ENCODE data around the gene HYAL1.

Gene HYAL1

GRCh38 chr3:50260027-50260941 is 43.1 kb downstream of the HYAL1 start:
- DNase-seq (ENCODE audit: low spot score): peak; percentile 92

GRCh38 chr3:50259432-50260026 is 43.8 kb downstream of the HYAL1 start:
- no peak for DNase-seq (ENCODE audit: low spot score)

GRCh38 chr3:50258979-50259378 is 44.4 kb downstream of the HYAL1 start:
- no peak for DNase-seq (ENCODE audit: low spot score)

GRCh38 chr3:50258029-50258680 is 45.2 kb downstream of the HYAL1 start:
- no peak for DNase-seq (ENCODE audit: low spot score)

GRCh38 chr3:50256978-50257890 is 46.1 kb downstream of the HYAL1 start:
- peak; percentile 27 for DNase-seq (ENCODE audit: low spot score)

GRCh38 chr3:50255251-50255615 is 48.1 kb downstream of the HYAL1 start:
- DNase-seq (ENCODE audit: low spot score): no peak

- peak; percentile 40 for DNase-seq (ENCODE audit: low spot score)
Observed at GRCh38 chr3:50254577-50255250, 48.7 kb downstream of the HYAL1 start.

GRCh38 chr3:50251220-50251619 is 52.2 kb downstream of the HYAL1 start:
- DNase-seq (ENCODE audit: low spot score): peak; percentile 64

- DNase-seq (ENCODE audit: low spot score): no peak
Observed at GRCh38 chr3:50250514-50250913, 52.9 kb downstream of the HYAL1 start.
